SK-N-MC (cell line): ENCODE results near the gene ALOX12B.
"Not testable (repeated sequence)": the region's sequence is repeated elsewhere in the genome, so short reads cannot be mapped to it uniquely, and the experiment has no call there.

Experiments used
- DNase-seq: peaks from one replicate; pipeline ENCODE4 v3.0.0-alpha.2; 2011; ENCODE audit warnings: low read depth, low spot score
- H3K27ac ChIP-seq: fragments of 200-600 bp; sonication (generic); 2 replicates; pipeline ENCODE4 v1.5.1; 2016; ENCODE audit warnings: mixed run types
- H3K36me3 ChIP-seq: fragments of 200-600 bp; sonication (generic); 2 replicates; pipeline ENCODE4 v1.6.1; 2017; ENCODE audit warnings: antibody characterized with exemption, low read length, mixed read lengths; ENCODE audit not compliant: insufficient read depth
- H3K4me3 ChIP-seq: fragments of 200-600 bp; sonication (generic); 2 replicates; pipeline ENCODE4 v1.5.1; 2016
- H3K9ac ChIP-seq: fragments of 200-600 bp; sonication (generic); 2 replicates; pipeline ENCODE4 v1.8.0; 2017; ENCODE audit warnings: mixed run types, mixed read lengths; ENCODE audit not compliant: insufficient read length
- H3K9me3 ChIP-seq: fragments of 200-600 bp; sonication (generic); 2 replicates; pipeline ENCODE4 v1.6.1; 2017; ENCODE audit warnings: low read depth, mild to moderate bottlenecking, antibody characterized with exemption, low read length, moderate library complexity, mixed read lengths
- EZH2 ChIP-seq: fragments of 200-600 bp; sonication (generic); IDR thresholded peaks from one replicate; pipeline ENCODE4 v1.6.1; 2017; ENCODE audit warnings: antibody characterized with exemption
- FOXP2 ChIP-seq: optimal IDR thresholded peaks from 2 replicates; pipeline ENCODE3; 2011; ENCODE audit warnings: mild to moderate bottlenecking, moderate library complexity; ENCODE audit not compliant: insufficient read depth; ENCODE audit errors: extremely low read length, control extremely low read depth
- POLR2AphosphoS5 ChIP-seq: IDR thresholded peaks from 2 replicates; pipeline ENCODE4 v1.6.1; 2012; ENCODE audit warnings: mild to moderate bottlenecking, low read depth, low read length, borderline replicate concordance

The ALOX12B gene

GRCh38 chr17:8038954-8039610 lies 48.4 kb downstream of the ALOX12B start, which contains the start of gene ALOX15B:
ALOX15B (plus strand) TSS chr17:8039059; CDS start chr17:8039156, 97 bp downstream.
- Histone ChIP-seq H3K9me3 (no peaks in the 10 kb centered on the region), H3K4me3 (no peak within 1 kb of the TSS), H3K27ac (no peak within 1 kb of the TSS), H3K36me3 (no peaks in the 10 kb centered on the region), H3K9ac (no peak within 1 kb of the TSS)
- no peak for TF ChIP-seq FOXP2
- TF ChIP-seq POLR2AphosphoS5: no peak
- TF ChIP-seq EZH2: no peak
- no peak for DNase-seq

GRCh38 chr17:8032442-8032841 lies 55.1 kb downstream of the ALOX12B start:
- H3K4me3 ChIP-seq: no peak overlapping the region
- no peaks in the 10 kb centered on the region for H3K36me3 ChIP-seq
- no peak for TF ChIP-seq POLR2AphosphoS5
- TF ChIP-seq EZH2: no peak
- no peak for TF ChIP-seq FOXP2
- DNase-seq: no peak
- H3K9me3 ChIP-seq: no peaks in the 10 kb centered on the region
- no peak overlapping the region for H3K9ac ChIP-seq
- no peak overlapping the region for H3K27ac ChIP-seq

- no peak overlapping the region for H3K4me3 ChIP-seq
- DNase-seq: no peak
- H3K27ac ChIP-seq: no peak overlapping the region
- no peaks in the 10 kb centered on the region for H3K9me3 ChIP-seq
- no peak overlapping the region for H3K9ac ChIP-seq
- H3K36me3 ChIP-seq: no peaks in the 10 kb centered on the region
- TF ChIP-seq POLR2AphosphoS5 (no peak), FOXP2 (no peak), EZH2 (no peak)
Measured at GRCh38 chr17:8031950-8032349, 55.6 kb downstream of the ALOX12B start.

DNA sequence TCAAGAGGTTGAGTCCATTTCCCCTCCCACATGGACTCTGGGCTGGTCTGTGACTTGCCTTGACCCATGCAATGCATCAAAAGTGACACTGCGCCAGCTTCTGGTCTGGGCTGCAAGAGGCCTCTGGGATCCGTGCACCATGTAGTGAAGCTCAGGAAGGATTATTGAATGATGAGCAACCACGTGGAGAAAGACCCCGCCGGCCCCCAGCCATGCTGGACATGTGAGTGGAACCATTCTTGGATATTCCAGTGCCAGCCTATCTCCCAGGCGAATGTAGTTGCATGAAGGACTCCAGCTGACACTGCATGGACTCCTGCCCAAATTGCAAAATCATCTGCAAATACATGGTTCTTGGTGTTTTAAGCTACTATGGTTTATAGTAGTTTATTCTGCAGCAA lies 56.3 kb downstream of the ALOX12B start:
- H3K4me3 ChIP-seq: no peak overlapping the region
- no peaks in the 10 kb centered on the region for H3K9me3 ChIP-seq
- no peak overlapping the region for H3K9ac ChIP-seq
- H3K27ac ChIP-seq: no peak overlapping the region
- no peaks in the 10 kb centered on the region for H3K36me3 ChIP-seq
- TF ChIP-seq EZH2 (no peak), POLR2AphosphoS5 (no peak), FOXP2 (no peak)
- no peak for DNase-seq

DNA sequence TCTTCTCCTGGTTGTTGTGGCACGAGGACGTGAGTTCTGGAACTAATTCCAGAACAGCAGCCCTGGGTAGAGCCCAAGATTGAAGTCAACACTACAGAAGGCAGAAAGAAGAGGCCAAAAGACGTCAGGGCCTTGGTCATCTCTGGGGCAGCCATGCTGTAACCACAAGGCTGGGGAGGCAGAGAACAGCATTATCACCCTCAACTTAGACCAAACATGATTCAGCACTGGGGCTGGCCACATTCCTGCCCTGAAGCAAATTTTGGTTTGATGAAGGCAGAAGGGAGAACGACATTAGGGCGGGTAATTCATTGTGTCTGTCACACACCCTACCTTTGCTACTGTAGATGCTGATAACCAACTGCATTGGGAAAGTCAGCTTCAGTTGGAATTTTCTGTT lies 58.4 kb downstream of the ALOX12B start:
- no peak overlapping the region for H3K27ac ChIP-seq
- no peak for TF ChIP-seq FOXP2
- no peak for TF ChIP-seq POLR2AphosphoS5
- TF ChIP-seq EZH2: no peak
- H3K9ac ChIP-seq: no peak overlapping the region
- DNase-seq: no peak
- H3K4me3 ChIP-seq: no peak overlapping the region
- H3K9me3 ChIP-seq: no peaks in the 10 kb centered on the region
- no peaks in the 10 kb centered on the region for H3K36me3 ChIP-seq

GRCh38 chr17:8025176-8025911 lies 62.2 kb downstream of the ALOX12B start:
- DNase-seq: no peak
- H3K9ac ChIP-seq: no peak overlapping the region
- TF ChIP-seq POLR2AphosphoS5 (no peak), FOXP2 (no peak), EZH2 (no peak)
- no peaks in the 10 kb centered on the region for H3K9me3 ChIP-seq
- no peaks in the 10 kb centered on the region for H3K36me3 ChIP-seq
- no peak overlapping the region for H3K27ac ChIP-seq
- no peak overlapping the region for H3K4me3 ChIP-seq

DNA sequence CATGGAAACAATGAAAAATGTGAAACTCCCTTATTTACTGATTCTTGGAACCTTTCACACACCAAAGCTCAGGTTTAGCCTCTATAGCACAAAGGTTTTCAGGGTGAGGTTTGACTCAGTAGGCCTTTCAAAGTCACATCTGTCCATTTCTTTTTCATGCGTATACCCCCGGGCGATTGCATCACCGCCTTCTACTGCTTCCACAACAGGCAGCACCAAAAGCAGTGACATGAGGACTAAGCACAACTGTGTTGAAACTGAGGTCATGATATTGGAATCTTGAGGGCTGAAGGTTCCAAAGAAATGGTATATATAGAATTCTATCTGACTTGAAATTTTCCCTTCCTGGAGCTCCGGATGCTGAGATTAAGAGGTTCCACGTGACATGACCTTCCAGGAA lies 63.4 kb downstream of the ALOX12B start:
- not testable (repeated sequence) for H3K36me3 ChIP-seq, H3K9ac ChIP-seq, H3K27ac ChIP-seq, H3K9me3 ChIP-seq, DNase-seq, H3K4me3 ChIP-seq
